ENCODE data around the gene PLCG1.

PLCG1 gene

GRCh38 chr20:41142245-41142644 lies 4.9 kb downstream of the PLCG1 start:
- no peak for DNase-seq (ENCODE audit: low spot score)

- DNase-seq (ENCODE audit: low spot score): no peak
Measured at GRCh38 chr20:41142919-41143318, 5.6 kb downstream of the PLCG1 start.

GRCh38 chr20:41143354-41143753 lies 6.0 kb downstream of the PLCG1 start:
- DNase-seq (ENCODE audit: low spot score): no peak

- DNase-seq (ENCODE audit: low spot score): no peak
Measured at GRCh38 chr20:41145317-41145716, 8.0 kb downstream of the PLCG1 start.

- DNase-seq (ENCODE audit: low spot score): no peak
Measured at GRCh38 chr20:41145821-41146620, 8.7 kb downstream of the PLCG1 start.

- DNase-seq (ENCODE audit: low spot score): no peak
Measured at GRCh38 chr20:41147767-41148191, 10.4 kb downstream of the PLCG1 start.

- no peak for DNase-seq (ENCODE audit: low spot score)
Measured at GRCh38 chr20:41148942-41149341, 11.6 kb downstream of the PLCG1 start.

GRCh38 chr20:41150664-41151063 lies 13.3 kb downstream of the PLCG1 start:
- DNase-seq (ENCODE audit: low spot score): no peak

GRCh38 chr20:41151134-41151869 lies 14.0 kb downstream of the PLCG1 start:
- DNase-seq (ENCODE audit: low spot score): no peak

GRCh38 chr20:41152108-41152757 lies 14.9 kb downstream of the PLCG1 start:
- DNase-seq (ENCODE audit: low spot score): no peak

- no peak for DNase-seq (ENCODE audit: low spot score)
Measured at GRCh38 chr20:41154436-41155176, 17.3 kb downstream of the PLCG1 start.

- DNase-seq (ENCODE audit: low spot score): no peak
Measured at GRCh38 chr20:41155261-41155660, 17.9 kb downstream of the PLCG1 start.

GRCh38 chr20:41158082-41158625 lies 20.8 kb downstream of the PLCG1 start:
- DNase-seq (ENCODE audit: low spot score): no peak

- no peak for DNase-seq (ENCODE audit: low spot score)
Measured at GRCh38 chr20:41159547-41159946, 22.2 kb downstream of the PLCG1 start.

- DNase-seq (ENCODE audit: low spot score): no peak
Measured at GRCh38 chr20:41160686-41161085, 23.3 kb downstream of the PLCG1 start.

- no peak for DNase-seq (ENCODE audit: low spot score)
Measured at GRCh38 chr20:41161886-41162285, 24.5 kb downstream of the PLCG1 start.

- DNase-seq (ENCODE audit: low spot score): no peak
Measured at GRCh38 chr20:41162396-41162795, 25.1 kb downstream of the PLCG1 start.

- DNase-seq (ENCODE audit: low spot score): no peak
Measured at GRCh38 chr20:41163821-41164220, 26.5 kb downstream of the PLCG1 start.

- no peak for DNase-seq (ENCODE audit: low spot score)
Measured at GRCh38 chr20:41165001-41165882, 27.9 kb downstream of the PLCG1 start.

GRCh38 chr20:41166201-41167117 lies 29.1 kb downstream of the PLCG1 start:
- DNase-seq (ENCODE audit: low spot score): no peak
